ENCODE results near the gene IL17C. TPM values are rescaled to one million over a fixed set of nuclear protein-coding genes. Genes with fewer than 3 reads are reported as not detected.

Gene IL17C
- total RNA-seq, 1 donor from 2014 or later, result 0.26 TPM

DNA sequence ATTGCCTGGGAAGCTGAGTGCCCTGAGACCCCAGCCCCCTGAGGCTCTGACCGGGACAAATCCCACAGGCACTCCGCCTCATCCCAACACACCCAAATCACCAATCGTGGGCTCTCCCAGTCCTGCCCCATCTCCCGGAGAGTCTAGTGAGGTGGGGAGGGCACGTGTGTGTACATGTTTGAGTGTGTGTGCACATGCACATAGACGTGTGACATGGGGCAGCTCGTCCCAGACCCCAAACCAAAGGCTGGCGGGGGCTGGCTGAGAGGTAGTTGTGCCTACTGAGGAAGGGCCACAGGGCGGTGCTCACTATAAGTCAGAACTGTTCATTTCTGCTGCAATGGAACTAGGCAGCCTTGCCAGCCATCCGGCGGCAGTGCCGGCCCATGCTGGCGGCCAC is 39.3 kb downstream of the IL17C start:
- Mint-ChIP-seq H3K27ac (ENCODE audit: unreplicated experiment) (no peak overlapping the region), H3K36me3 (ENCODE audit: low read depth, unreplicated experiment) (peaks cover 4% of the 10 kb centered on the region), H3K27me3 (ENCODE audit: unreplicated experiment) (peaks cover 4% of the 10 kb centered on the region), H3K4me3 (ENCODE audit: unreplicated experiment) (no peak overlapping the region), H3K9me3 (ENCODE audit: unreplicated experiment) (no peaks in the 10 kb centered on the region), H3K4me1 (ENCODE audit: unreplicated experiment) (no peaks in the 10 kb centered on the region)
- TF ChIP-seq, protein P1, sequence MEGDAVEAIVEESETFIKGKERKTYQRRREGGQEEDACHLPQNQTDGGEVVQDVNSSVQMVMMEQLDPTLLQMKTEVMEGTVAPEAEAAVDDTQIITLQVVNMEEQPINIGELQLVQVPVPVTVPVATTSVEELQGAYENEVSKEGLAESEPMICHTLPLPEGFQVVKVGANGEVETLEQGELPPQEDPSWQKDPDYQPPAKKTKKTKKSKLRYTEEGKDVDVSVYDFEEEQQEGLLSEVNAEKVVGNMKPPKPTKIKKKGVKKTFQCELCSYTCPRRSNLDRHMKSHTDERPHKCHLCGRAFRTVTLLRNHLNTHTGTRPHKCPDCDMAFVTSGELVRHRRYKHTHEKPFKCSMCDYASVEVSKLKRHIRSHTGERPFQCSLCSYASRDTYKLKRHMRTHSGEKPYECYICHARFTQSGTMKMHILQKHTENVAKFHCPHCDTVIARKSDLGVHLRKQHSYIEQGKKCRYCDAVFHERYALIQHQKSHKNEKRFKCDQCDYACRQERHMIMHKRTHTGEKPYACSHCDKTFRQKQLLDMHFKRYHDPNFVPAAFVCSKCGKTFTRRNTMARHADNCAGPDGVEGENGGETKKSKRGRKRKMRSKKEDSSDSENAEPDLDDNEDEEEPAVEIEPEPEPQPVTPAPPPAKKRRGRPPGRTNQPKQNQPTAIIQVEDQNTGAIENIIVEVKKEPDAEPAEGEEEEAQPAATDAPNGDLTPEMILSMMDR (IDR thresholded peaks at IDR 0.05; ENCODE audit: unreplicated experiment), result no peak
- DNase-seq (ENCODE audit: low spot score), result no peak

- Mint-ChIP-seq H3K27me3 (ENCODE audit: unreplicated experiment) (peaks cover 4% of the 10 kb centered on the region), H3K4me3 (ENCODE audit: unreplicated experiment) (no peak overlapping the region), H3K9me3 (ENCODE audit: unreplicated experiment) (no peaks in the 10 kb centered on the region), H3K27ac (ENCODE audit: unreplicated experiment) (no peak overlapping the region), H3K36me3 (ENCODE audit: low read depth, unreplicated experiment) (peaks cover 4% of the 10 kb centered on the region), H3K4me1 (ENCODE audit: unreplicated experiment) (no peaks in the 10 kb centered on the region)
- DNase-seq (ENCODE audit: low spot score), result no peak
- TF ChIP-seq, protein P1 (IDR thresholded peaks at IDR 0.05; ENCODE audit: unreplicated experiment), result no peak
These were observed 40.0 kb downstream of the IL17C start for GRCh38 chr16:88678224-88678979.

GRCh38 chr16:88680554-88681083 is 42.2 kb downstream of the IL17C start:
- H3K27me3 Mint-ChIP-seq (ENCODE audit: unreplicated experiment), result no peaks in the 10 kb centered on the region
- no peak overlapping the region for H3K27ac Mint-ChIP-seq (ENCODE audit: unreplicated experiment)
- no peaks in the 10 kb centered on the region for H3K36me3 Mint-ChIP-seq (ENCODE audit: low read depth, unreplicated experiment)
- TF ChIP-seq, protein P1 (IDR thresholded peaks at IDR 0.05; ENCODE audit: unreplicated experiment), result no peak
- H3K9me3 Mint-ChIP-seq (ENCODE audit: unreplicated experiment), result no peaks in the 10 kb centered on the region
- no peaks in the 10 kb centered on the region for H3K4me1 Mint-ChIP-seq (ENCODE audit: unreplicated experiment)
- no peak overlapping the region for H3K4me3 Mint-ChIP-seq (ENCODE audit: unreplicated experiment)
- DNase-seq (ENCODE audit: low spot score), result no peak

- Mint-ChIP-seq H3K36me3 (ENCODE audit: low read depth, unreplicated experiment) (no peaks in the 10 kb centered on the region), H3K4me1 (ENCODE audit: unreplicated experiment) (no peaks in the 10 kb centered on the region), H3K4me3 (ENCODE audit: unreplicated experiment) (no peak overlapping the region), H3K27me3 (ENCODE audit: unreplicated experiment) (no peaks in the 10 kb centered on the region), H3K27ac (ENCODE audit: unreplicated experiment) (no peak overlapping the region), H3K9me3 (ENCODE audit: unreplicated experiment) (no peaks in the 10 kb centered on the region)
- TF ChIP-seq, protein P1 (IDR thresholded peaks at IDR 0.05; ENCODE audit: unreplicated experiment), result peak; percentile 27
- peak; percentile 47 for DNase-seq (ENCODE audit: low spot score)
These were observed 42.8 kb downstream of the IL17C start for GRCh38 chr16:88681084-88681680.
